WTC11 (cell line): Measurements from ENCODE around the gene RYR2. TPM values are rescaled to one million over a fixed set of nuclear protein-coding genes. Genes with fewer than 3 reads are reported as not detected.

ENCODE experiments used
- ATAC-seq: fragments of 200-7000 bp; cut with Tn5 transposase; 2 replicates; pipeline ENCODE4 v1.10.0; 2021; ENCODE audit warnings: mild to moderate bottlenecking, moderate library complexity
- CTCF ChIA-PET: fragments of 300-600 bp; sonication (Branson Sonifier 250); formaldehyde crosslinking; loops from one replicate; lab custom pipeline; 2021; ENCODE audit warnings: antibody characterized with exemption; lab: Charles Lee
- POLR2A ChIA-PET: fragments of 350-600 bp; sonication (Branson Sonifier 250); formaldehyde crosslinking; loops from one replicate; lab custom pipeline; 2021; ENCODE audit warnings: antibody characterized with exemption; lab: Charles Lee
- DNase-seq: peaks from one replicate; pipeline ENCODE4 v3.0.0; 2021; ENCODE audit warnings: low spot score
- H3K27ac Mint-ChIP-seq: 2 replicates; pipeline ENCODE4 v1.8.0; 2021; ENCODE audit warnings: mixed read lengths
- H3K27me3 Mint-ChIP-seq: 2 replicates; pipeline ENCODE4 v1.8.0; 2021; ENCODE audit warnings: low read depth, mild to moderate bottlenecking, moderate library complexity, mixed read lengths
- H3K36me3 Mint-ChIP-seq: 2 replicates; pipeline ENCODE4 v1.8.0; 2021; ENCODE audit warnings: mixed read lengths
- H3K4me1 Mint-ChIP-seq: 2 replicates; pipeline ENCODE4 v1.8.0; 2022; ENCODE audit warnings: mixed read lengths
- H3K4me3 Mint-ChIP-seq: 2 replicates; pipeline ENCODE4 v1.8.0; 2021; ENCODE audit warnings: mild to moderate bottlenecking, moderate library complexity, mixed read lengths
- H3K9me3 Mint-ChIP-seq: 2 replicates; pipeline ENCODE4 v1.8.0; 2021; ENCODE audit warnings: mixed read lengths
- ARID4B ChIP-seq: sonication (generic); formaldehyde crosslinking; IDR thresholded peaks from 2 replicates; pipeline ENCODE4 v1.8.0; 2023; ENCODE audit warnings: missing genetic modification reagents, mild to moderate bottlenecking, borderline replicate concordance
- HMGA2 ChIP-seq: fragments of 250-450 bp; sonication (Bioruptor Pico); IDR thresholded peaks from 2 replicates; pipeline ENCODE4 v1.4.0; 2021; ENCODE audit warnings: mild to moderate bottlenecking, moderate library complexity
- JAZF1 ChIP-seq: fragments of 250-450 bp; sonication (Bioruptor Pico); IDR thresholded peaks from 2 replicates; pipeline ENCODE4 v1.9.0; 2021; ENCODE audit warnings: moderate library complexity, mild to moderate bottlenecking, inconsistent platforms
- MXD4 ChIP-seq: fragments of 250-450 bp; sonication (Bioruptor Pico); IDR thresholded peaks from 2 replicates; pipeline ENCODE4 v1.8.0; 2021; ENCODE audit warnings: mild to moderate bottlenecking, moderate library complexity, borderline replicate concordance
- SMAD4 ChIP-seq: sonication (generic); formaldehyde crosslinking; IDR thresholded peaks from 2 replicates; pipeline ENCODE4 v1.8.0; 2022; ENCODE audit warnings: mild to moderate bottlenecking, missing genetic modification reagents
- SP1 ChIP-seq: sonication (generic); formaldehyde crosslinking; conservative IDR thresholded peaks from 2 replicates; pipeline ENCODE4 v1.8.1; 2022; ENCODE audit warnings: missing genetic modification reagents
- TCF7 ChIP-seq: sonication (generic); formaldehyde crosslinking; IDR thresholded peaks from 2 replicates; pipeline ENCODE4 v1.8.0; 2022; ENCODE audit warnings: mild to moderate bottlenecking, low read depth, missing genetic modification reagents, moderate library complexity
- ZNF138 ChIP-seq: sonication (generic); formaldehyde crosslinking; conservative IDR thresholded peaks from 2 replicates; pipeline ENCODE4 v1.8.1; 2022; ENCODE audit warnings: mild to moderate bottlenecking, moderate library complexity, missing genetic modification reagents
- ZNF219 ChIP-seq: sonication (generic); formaldehyde crosslinking; IDR thresholded peaks from 2 replicates; pipeline ENCODE4 v1.8.0; 2023; ENCODE audit warnings: missing genetic modification reagents, mild to moderate bottlenecking, borderline replicate concordance
- ZNF317 ChIP-seq: sonication (generic); formaldehyde crosslinking; IDR thresholded peaks from 2 replicates; pipeline ENCODE4 v1.8.1; 2023; ENCODE audit warnings: low read depth, mild to moderate bottlenecking, moderate library complexity, missing genetic modification reagents, borderline replicate concordance
- ZNF396 ChIP-seq: fragments of 250-450 bp; sonication (Bioruptor Pico); IDR thresholded peaks from 2 replicates; pipeline ENCODE4 v1.8.0; 2021; ENCODE audit warnings: mild to moderate bottlenecking, moderate library complexity, borderline replicate concordance
- total RNA-seq: library from RNA; stranded (reverse); gene quantifications from 3 replicates; pipeline ENCODE4 v1.2.3, GENCODE V29; 2021
- TF ChIP-seq, protein P1 (sequence below): fragments of 250-450 bp; sonication (Bioruptor Pico); IDR thresholded peaks from 2 replicates; pipeline ENCODE4 v1.9.0; 2021; ENCODE audit warnings: mild to moderate bottlenecking, borderline replicate concordance
- TF ChIP-seq, protein P2 (sequence below): sonication (generic); formaldehyde crosslinking; IDR thresholded peaks from 2 replicates; pipeline ENCODE4 v1.8.0; 2022; ENCODE audit warnings: mild to moderate bottlenecking, missing genetic modification reagents
- TF ChIP-seq, protein P3 (sequence below): sonication (generic); formaldehyde crosslinking; IDR thresholded peaks from 2 replicates; pipeline ENCODE4 v1.8.0; 2023; ENCODE audit warnings: mild to moderate bottlenecking, missing genetic modification reagents
- TF ChIP-seq, protein P4 (sequence below): sonication (generic); formaldehyde crosslinking; IDR thresholded peaks from 2 replicates; pipeline ENCODE4 v1.8.1; 2023; ENCODE audit warnings: mild to moderate bottlenecking, missing genetic modification reagents
- TF ChIP-seq, protein P5 (sequence below): sonication (generic); formaldehyde crosslinking; IDR thresholded peaks from 2 replicates; pipeline ENCODE4 v1.8.0; 2022; ENCODE audit warnings: mild to moderate bottlenecking, missing genetic modification reagents

The RYR2 gene
- total RNA-seq, 1 experiment from 2014 or later: 7.9 TPM

DNA sequence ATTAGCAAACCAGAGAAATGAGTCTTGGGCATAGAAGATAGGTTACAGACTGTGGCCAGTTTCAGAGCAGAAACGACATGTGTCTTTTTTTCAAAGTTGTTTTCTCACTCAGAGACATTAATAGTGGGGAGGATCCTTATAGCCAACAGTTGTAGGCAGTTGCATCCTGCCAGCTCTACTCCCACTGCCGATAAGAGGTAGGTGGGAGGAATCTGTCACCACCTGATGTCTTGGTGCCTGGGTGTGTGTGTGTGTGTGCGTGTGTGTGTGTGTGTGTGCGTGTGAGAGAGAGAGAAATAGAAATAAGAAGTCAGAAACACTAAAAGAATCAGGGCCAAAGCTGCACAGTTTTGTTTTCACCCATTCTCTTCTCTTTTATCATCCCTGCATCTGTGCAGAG is 629.3 kb downstream of the RYR2 start (continued):
- TF ChIP-seq, protein P1, sequence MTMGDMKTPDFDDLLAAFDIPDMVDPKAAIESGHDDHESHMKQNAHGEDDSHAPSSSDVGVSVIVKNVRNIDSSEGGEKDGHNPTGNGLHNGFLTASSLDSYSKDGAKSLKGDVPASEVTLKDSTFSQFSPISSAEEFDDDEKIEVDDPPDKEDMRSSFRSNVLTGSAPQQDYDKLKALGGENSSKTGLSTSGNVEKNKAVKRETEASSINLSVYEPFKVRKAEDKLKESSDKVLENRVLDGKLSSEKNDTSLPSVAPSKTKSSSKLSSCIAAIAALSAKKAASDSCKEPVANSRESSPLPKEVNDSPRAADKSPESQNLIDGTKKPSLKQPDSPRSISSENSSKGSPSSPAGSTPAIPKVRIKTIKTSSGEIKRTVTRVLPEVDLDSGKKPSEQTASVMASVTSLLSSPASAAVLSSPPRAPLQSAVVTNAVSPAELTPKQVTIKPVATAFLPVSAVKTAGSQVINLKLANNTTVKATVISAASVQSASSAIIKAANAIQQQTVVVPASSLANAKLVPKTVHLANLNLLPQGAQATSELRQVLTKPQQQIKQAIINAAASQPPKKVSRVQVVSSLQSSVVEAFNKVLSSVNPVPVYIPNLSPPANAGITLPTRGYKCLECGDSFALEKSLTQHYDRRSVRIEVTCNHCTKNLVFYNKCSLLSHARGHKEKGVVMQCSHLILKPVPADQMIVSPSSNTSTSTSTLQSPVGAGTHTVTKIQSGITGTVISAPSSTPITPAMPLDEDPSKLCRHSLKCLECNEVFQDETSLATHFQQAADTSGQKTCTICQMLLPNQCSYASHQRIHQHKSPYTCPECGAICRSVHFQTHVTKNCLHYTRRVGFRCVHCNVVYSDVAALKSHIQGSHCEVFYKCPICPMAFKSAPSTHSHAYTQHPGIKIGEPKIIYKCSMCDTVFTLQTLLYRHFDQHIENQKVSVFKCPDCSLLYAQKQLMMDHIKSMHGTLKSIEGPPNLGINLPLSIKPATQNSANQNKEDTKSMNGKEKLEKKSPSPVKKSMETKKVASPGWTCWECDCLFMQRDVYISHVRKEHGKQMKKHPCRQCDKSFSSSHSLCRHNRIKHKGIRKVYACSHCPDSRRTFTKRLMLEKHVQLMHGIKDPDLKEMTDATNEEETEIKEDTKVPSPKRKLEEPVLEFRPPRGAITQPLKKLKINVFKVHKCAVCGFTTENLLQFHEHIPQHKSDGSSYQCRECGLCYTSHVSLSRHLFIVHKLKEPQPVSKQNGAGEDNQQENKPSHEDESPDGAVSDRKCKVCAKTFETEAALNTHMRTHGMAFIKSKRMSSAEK: no peak
- TF ChIP-seq HMGA2 (CRISPR knock-in tag) (no peak), ZNF138 (CRISPR knock-in tag) (no peak), SMAD4 (CRISPR knock-in tag) (no peak), ZNF317 (CRISPR knock-in tag) (no peak), SP1 (CRISPR knock-in tag) (no peak), TCF7 (CRISPR knock-in tag) (no peak), ZNF219 (CRISPR knock-in tag) (no peak), ARID4B (CRISPR knock-in tag) (no peak)
- TF ChIP-seq, protein P2, sequence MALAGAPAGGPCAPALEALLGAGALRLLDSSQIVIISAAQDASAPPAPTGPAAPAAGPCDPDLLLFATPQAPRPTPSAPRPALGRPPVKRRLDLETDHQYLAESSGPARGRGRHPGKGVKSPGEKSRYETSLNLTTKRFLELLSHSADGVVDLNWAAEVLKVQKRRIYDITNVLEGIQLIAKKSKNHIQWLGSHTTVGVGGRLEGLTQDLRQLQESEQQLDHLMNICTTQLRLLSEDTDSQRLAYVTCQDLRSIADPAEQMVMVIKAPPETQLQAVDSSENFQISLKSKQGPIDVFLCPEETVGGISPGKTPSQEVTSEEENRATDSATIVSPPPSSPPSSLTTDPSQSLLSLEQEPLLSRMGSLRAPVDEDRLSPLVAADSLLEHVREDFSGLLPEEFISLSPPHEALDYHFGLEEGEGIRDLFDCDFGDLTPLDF (CRISPR knock-in tag): no peak

GRCh38 chr1:237671935-237672334 is 630.0 kb downstream of the RYR2 start:
- Mint-ChIP-seq H3K36me3 (peaks cover 10% of the 10 kb centered on the region), H3K4me3 (no peak overlapping the region), H3K4me1 (peaks cover 13% of the 10 kb centered on the region), H3K9me3 (peaks cover 6% of the 10 kb centered on the region; the same call in 1 of the 2 replicates), H3K27ac (no peak overlapping the region; the same call in 1 of the 2 replicates), H3K27me3 (no peaks in the 10 kb centered on the region)
- POLR2A ChIA-PET: interaction anchor here (0.6 kb wide), 1 partner anchor 10 kb away, joined by 3 read pairs; no protein-coding TSS in a partner anchor
- CTCF ChIA-PET: no interaction called here
- ATAC-seq: no peak
- DNase-seq: no peak
- TF ChIP-seq, protein P3, sequence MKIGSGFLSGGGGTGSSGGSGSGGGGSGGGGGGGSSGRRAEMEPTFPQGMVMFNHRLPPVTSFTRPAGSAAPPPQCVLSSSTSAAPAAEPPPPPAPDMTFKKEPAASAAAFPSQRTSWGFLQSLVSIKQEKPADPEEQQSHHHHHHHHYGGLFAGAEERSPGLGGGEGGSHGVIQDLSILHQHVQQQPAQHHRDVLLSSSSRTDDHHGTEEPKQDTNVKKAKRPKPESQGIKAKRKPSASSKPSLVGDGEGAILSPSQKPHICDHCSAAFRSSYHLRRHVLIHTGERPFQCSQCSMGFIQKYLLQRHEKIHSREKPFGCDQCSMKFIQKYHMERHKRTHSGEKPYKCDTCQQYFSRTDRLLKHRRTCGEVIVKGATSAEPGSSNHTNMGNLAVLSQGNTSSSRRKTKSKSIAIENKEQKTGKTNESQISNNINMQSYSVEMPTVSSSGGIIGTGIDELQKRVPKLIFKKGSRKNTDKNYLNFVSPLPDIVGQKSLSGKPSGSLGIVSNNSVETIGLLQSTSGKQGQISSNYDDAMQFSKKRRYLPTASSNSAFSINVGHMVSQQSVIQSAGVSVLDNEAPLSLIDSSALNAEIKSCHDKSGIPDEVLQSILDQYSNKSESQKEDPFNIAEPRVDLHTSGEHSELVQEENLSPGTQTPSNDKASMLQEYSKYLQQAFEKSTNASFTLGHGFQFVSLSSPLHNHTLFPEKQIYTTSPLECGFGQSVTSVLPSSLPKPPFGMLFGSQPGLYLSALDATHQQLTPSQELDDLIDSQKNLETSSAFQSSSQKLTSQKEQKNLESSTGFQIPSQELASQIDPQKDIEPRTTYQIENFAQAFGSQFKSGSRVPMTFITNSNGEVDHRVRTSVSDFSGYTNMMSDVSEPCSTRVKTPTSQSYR (CRISPR knock-in tag): no peak
- TF ChIP-seq, protein P4, sequence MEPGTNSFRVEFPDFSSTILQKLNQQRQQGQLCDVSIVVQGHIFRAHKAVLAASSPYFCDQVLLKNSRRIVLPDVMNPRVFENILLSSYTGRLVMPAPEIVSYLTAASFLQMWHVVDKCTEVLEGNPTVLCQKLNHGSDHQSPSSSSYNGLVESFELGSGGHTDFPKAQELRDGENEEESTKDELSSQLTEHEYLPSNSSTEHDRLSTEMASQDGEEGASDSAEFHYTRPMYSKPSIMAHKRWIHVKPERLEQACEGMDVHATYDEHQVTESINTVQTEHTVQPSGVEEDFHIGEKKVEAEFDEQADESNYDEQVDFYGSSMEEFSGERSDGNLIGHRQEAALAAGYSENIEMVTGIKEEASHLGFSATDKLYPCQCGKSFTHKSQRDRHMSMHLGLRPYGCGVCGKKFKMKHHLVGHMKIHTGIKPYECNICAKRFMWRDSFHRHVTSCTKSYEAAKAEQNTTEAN (CRISPR knock-in tag): no peak
- TF ChIP-seq, protein P5, sequence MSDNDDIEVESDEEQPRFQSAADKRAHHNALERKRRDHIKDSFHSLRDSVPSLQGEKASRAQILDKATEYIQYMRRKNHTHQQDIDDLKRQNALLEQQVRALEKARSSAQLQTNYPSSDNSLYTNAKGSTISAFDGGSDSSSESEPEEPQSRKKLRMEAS (CRISPR knock-in tag): no peak
- TF ChIP-seq MXD4 (no peak), JAZF1 (CRISPR knock-in tag) (no peak), ZNF396 (no peak), ZNF317 (CRISPR knock-in tag) (no peak), HMGA2 (CRISPR knock-in tag) (no peak)
